GM18520 (cell line): ENCODE results near the gene AOPEP.

Source experiments
- ATAC-seq: cut with Tn5 transposase; IDR thresholded peaks from one replicate; pipeline ENCODE4 v1.9.1; 2021; ENCODE audit not compliant: unreplicated experiment

AOPEP gene

GRCh38 chr9:95090023-95090791, 363.7 kb downstream of the AOPEP start:
- no peak for ATAC-seq

GRCh38 chr9:95090871-95091577, 364.5 kb downstream of the AOPEP start:
- ATAC-seq: no peak

- no peak for ATAC-seq
Observed at GRCh38 chr9:95091601-95092261, 365.2 kb downstream of the AOPEP start.

GRCh38 chr9:95092262-95093072, 366.0 kb downstream of the AOPEP start:
- no peak for ATAC-seq

GRCh38 chr9:95093586-95093985, 367.1 kb downstream of the AOPEP start:
- no peak for ATAC-seq

GRCh38 chr9:95094002-95094401, 367.5 kb downstream of the AOPEP start:
- no peak for ATAC-seq

- no peak for ATAC-seq
Observed at GRCh38 chr9:95095641-95096355, 369.3 kb downstream of the AOPEP start.

- no peak for ATAC-seq
Observed at GRCh38 chr9:95096381-95096780, 369.9 kb downstream of the AOPEP start.

GRCh38 chr9:95096807-95097206, 370.3 kb downstream of the AOPEP start:
- ATAC-seq: no peak

GRCh38 chr9:95097279-95097678, 370.8 kb downstream of the AOPEP start:
- ATAC-seq: no peak

GRCh38 chr9:95098391-95098921, 372.0 kb downstream of the AOPEP start:
- no peak for ATAC-seq

- no peak for ATAC-seq
Observed at GRCh38 chr9:95099321-95100070, 373.0 kb downstream of the AOPEP start.

- no peak for ATAC-seq
Observed at GRCh38 chr9:95100071-95100627, 373.6 kb downstream of the AOPEP start.

- ATAC-seq: no peak
Observed at GRCh38 chr9:95101326-95101725, 374.8 kb downstream of the AOPEP start.

GRCh38 chr9:95102001-95102433, 375.5 kb downstream of the AOPEP start:
- no peak for ATAC-seq

- ATAC-seq: no peak
Observed at GRCh38 chr9:95102572-95102971, 376.1 kb downstream of the AOPEP start.

- ATAC-seq: no peak
Observed at GRCh38 chr9:95103281-95103771, 376.8 kb downstream of the AOPEP start.

- no peak for ATAC-seq
Observed at GRCh38 chr9:95103871-95104580, 377.5 kb downstream of the AOPEP start.
